K562 (cell line): ENCODE measurements around the gene NRM. TPM values are rescaled to one million over a fixed set of nuclear protein-coding genes. Genes with fewer than 3 reads are reported as not detected.

ENCODE experiments used
- BRCA1 ChIP-seq, 2 experiments: fragments of 450-650 bp in 1 of 2; sonication (generic) in 1 of 2; formaldehyde crosslinking in 1 of 2; IDR thresholded peaks; 2 replicates each; pipeline versions ENCODE4 v1.5.0 to v1.6.1; 2017 to 2020; ENCODE audit warnings: mild to moderate bottlenecking in 1 of 2, missing genetic modification reagents in 1 of 2
- ELF2 ChIP-seq: fragments of 250-450 bp; sonication (Bioruptor Pico); IDR thresholded peaks from 2 replicates; pipeline ENCODE4 v1.5.0; 2021; ENCODE audit warnings: mild to moderate bottlenecking
- FOXA3 ChIP-seq, 2 experiments: fragments of 450-650 bp in 1 of 2; sonication (generic) in 1 of 2; formaldehyde crosslinking; IDR thresholded peaks in 1 of 2; conservative IDR thresholded peaks in 1 of 2; 2 replicates each; pipeline versions ENCODE4 v1.4.0 to v1.8.0; 2020 to 2022; ENCODE audit warnings: mild to moderate bottlenecking in 2 of 2, missing genetic modification reagents in 1 of 2
- FOXP1 ChIP-seq: sonication (generic); formaldehyde crosslinking; IDR thresholded peaks from 2 replicates; pipeline ENCODE4 v1.8.0; 2022; ENCODE audit warnings: mild to moderate bottlenecking, missing genetic modification reagents
- JUND ChIP-seq, 2 experiments: IDR thresholded peaks; 2 replicates in 1 of 2; 3 replicates in 1 of 2; pipeline ENCODE4 v1.6.1; 2011; ENCODE audit warnings: borderline replicate concordance in 2 of 2, low read depth in 2 of 2, low read length in 2 of 2, improper control_type of control experiment in 1 of 2, missing biosample characterization in 1 of 2, missing genetic modification characterization in 1 of 2, missing genetic modification reagents in 1 of 2
- POLR2G ChIP-seq: fragments of 200-400 bp; formaldehyde crosslinking; IDR thresholded peaks from 2 replicates; pipeline ENCODE4 v1.6.1; 2017; ENCODE audit warnings: low read depth, mild to moderate bottlenecking, antibody characterized with exemption, low read length, moderate library complexity
- SP1 ChIP-seq: sonication (generic); formaldehyde crosslinking; IDR thresholded peaks from 2 replicates; pipeline ENCODE4 v1.8.1; 2022; ENCODE audit warnings: mild to moderate bottlenecking, missing genetic modification reagents
- ZBED1 ChIP-seq: IDR thresholded peaks from 2 replicates; pipeline ENCODE4 v1.6.1; 2014
- ZNF232 ChIP-seq: sonication (generic); formaldehyde crosslinking; IDR thresholded peaks from 2 replicates; pipeline ENCODE4 v1.8.0; 2022; ENCODE audit warnings: mild to moderate bottlenecking, missing genetic modification reagents
- polyA plus RNA-seq, 8 experiments: library from polyadenylated mRNA; depleted of rRNA in 4 of 8; stranded (reverse) in 5 of 8; unstranded in 3 of 8; fragments of >200 nt; fragmentation: Nextera tagmentation in 2 of 8; fragmentation: Illumina TruSeq in 1 of 8; extraction: Ambion mirVana in 2 of 8; extraction: Trizol in 1 of 8; gene quantifications; 2 replicates each; pipeline versions ENCODE4 v1.2.1 to v1.2.3, GENCODE V29; 2011 to 2014; ENCODE audit warnings: inconsistent platforms in 1 of 8, missing spikeins in 1 of 8
- total RNA-seq, 7 experiments: library from RNA; depleted of rRNA in 6 of 7; stranded (reverse); fragments of >200 nt in 6 of 7; fragmentation: Illumina TruSeq in 2 of 7; extraction: Trizol in 2 of 7; gene quantifications; 2 replicates each; pipeline versions ENCODE4 v1.2.1 to v1.2.3, GENCODE V29; 2011 to 2021; ENCODE audit warnings: low replicate concordance in 1 of 7
- TF ChIP-seq, protein P1 (sequence below): fragments of 450-650 bp; IDR thresholded peaks from 2 replicates; pipeline ENCODE4 v1.6.1; 2016; ENCODE audit warnings: low read depth
- TF ChIP-seq, protein P2 (sequence below): fragments of 250-450 bp; sonication (Bioruptor Pico); IDR thresholded peaks from 2 replicates; pipeline ENCODE4 v1.5.0; 2020; ENCODE audit warnings: mild to moderate bottlenecking, borderline replicate concordance
- TF ChIP-seq, protein P3 (sequence below): fragments of 200-400 bp; formaldehyde crosslinking; IDR thresholded peaks from 2 replicates; pipeline ENCODE4 v1.6.1; 2017; ENCODE audit warnings: mild to moderate bottlenecking, low read depth, low read length, moderate library complexity

NRM gene
- total and polyA plus RNA-seq, 9 of the 15 experiments (the other 6 are each of a cell fraction or from before 2014, with no cell fraction given): 9.7 to 58.2 (median 18.1) TPM

DNA sequence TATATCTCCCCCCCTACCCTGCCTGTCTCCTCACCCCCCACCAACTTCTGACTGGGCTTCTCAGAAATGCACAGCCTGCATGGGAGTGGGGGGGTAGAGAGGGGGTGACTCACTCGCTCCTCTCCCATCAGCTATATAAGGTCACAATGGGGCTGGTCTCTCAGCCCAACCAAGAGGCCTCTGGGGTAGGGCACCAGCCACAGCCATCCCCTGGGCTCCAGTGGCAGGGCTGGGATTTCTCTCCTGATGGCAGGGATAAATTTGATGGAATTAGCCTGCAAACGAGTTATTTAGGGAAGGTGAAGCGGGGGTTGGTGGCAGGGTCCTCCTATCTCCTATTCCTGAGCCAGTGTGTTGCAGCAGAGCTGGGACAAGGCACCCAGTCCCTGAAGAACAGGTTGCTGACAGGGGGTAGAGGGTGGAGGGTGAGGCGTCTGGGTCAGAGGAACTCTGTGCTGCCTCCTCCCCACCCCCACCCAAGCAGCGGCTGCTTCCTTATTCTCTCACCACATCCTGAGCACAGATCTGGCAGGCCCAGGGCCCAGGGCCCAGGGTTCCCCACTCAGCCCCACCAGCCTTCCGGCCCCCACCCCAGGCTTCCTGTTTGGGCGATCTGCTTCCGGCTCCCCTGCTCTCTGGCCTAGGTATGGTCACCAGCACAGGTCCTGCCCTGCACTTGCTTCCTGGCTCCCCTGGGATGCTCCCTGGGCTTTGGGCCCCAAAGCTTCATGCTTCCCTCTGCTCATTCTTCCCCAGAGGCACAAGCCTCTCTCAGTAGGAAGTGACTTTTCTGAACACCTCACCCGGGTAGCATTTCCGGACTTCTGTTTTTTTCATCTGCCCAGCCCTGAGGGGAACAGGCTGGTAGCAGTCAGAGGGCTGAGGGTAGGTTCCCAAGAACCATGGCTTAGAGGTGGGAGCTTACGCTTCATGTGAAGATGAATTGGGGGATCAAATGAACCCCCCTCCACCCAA lies 8.4 kb downstream of the NRM start (continued):
- TF ChIP-seq, protein P1, sequence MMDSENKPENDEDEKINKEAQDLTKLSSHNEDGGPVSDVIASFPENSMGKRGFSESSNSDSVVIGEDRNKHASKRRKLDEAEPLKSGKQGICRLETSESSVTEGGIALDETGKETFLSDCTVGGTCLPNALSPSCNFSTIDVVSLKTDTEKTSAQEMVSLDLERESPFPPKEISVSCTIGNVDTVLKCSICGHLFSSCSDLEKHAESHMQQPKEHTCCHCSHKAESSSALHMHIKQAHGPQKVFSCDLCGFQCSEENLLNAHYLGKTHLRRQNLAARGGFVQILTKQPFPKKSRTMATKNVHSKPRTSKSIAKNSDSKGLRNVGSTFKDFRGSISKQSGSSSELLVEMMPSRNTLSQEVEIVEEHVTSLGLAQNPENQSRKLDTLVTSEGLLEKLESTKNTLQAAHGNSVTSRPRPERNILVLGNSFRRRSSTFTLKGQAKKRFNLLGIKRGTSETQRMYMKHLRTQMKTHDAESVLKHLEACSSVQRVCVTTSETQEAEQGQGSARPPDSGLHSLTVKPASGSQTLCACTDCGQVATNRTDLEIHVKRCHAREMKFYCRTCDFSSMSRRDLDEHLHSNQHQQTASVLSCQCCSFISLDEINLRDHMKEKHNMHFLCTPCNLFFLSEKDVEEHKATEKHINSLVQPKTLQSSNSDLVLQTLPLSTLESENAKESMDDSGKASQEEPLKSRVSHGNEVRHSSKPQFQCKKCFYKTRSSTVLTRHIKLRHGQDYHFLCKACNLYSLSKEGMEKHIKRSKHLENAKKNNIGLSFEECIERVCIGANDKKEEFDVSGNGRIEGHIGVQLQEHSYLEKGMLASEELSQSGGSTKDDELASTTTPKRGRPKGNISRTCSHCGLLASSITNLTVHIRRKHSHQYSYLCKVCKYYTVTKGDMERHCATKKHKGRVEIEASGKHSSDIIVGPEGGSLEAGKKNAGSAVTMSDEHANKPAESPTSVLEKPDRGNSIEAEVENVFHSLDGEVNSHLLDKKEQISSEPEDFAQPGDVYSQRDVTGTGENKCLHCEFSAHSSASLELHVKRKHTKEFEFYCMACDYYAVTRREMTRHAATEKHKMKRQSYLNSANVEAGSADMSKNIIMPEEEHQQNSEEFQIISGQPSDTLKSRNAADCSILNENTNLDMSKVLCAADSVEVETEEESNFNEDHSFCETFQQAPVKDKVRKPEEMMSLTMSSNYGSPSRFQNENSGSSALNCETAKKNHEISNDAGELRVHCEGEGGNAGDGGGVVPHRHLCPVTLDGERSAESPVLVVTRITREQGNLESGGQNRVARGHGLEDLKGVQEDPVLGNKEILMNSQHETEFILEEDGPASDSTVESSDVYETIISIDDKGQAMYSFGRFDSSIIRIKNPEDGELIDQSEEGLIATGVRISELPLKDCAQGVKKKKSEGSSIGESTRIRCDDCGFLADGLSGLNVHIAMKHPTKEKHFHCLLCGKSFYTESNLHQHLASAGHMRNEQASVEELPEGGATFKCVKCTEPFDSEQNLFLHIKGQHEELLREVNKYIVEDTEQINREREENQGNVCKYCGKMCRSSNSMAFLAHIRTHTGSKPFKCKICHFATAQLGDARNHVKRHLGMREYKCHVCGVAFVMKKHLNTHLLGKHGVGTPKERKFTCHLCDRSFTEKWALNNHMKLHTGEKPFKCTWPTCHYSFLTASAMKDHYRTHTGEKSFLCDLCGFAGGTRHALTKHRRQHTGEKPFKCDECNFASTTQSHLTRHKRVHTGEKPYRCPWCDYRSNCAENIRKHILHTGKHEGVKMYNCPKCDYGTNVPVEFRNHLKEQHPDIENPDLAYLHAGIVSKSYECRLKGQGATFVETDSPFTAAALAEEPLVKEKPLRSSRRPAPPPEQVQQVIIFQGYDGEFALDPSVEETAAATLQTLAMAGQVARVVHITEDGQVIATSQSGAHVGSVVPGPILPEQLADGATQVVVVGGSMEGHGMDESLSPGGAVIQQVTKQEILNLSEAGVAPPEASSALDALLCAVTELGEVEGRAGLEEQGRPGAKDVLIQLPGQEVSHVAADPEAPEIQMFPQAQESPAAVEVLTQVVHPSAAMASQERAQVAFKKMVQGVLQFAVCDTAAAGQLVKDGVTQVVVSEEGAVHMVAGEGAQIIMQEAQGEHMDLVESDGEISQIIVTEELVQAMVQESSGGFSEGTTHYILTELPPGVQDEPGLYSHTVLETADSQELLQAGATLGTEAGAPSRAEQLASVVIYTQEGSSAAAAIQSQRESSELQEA: 0 out of 2 replicates have a peak, but pooled peaks have one; percentile 6
- peak; percentile 86 for TF ChIP-seq POLR2G
- peak; percentile 48; the same call in 1 of the 2 replicates for TF ChIP-seq SP1 (CRISPR knock-in tag)
- peak; percentile 99 for TF ChIP-seq JUND (IDR thresholded peaks at IDR 0.05; ENCODE audit: borderline replicate concordance, low read depth, low read length)
- TF ChIP-seq JUND (tag; IDR thresholded peaks at IDR 0.05; ENCODE audit: borderline replicate concordance, low read depth, low read length): peak; percentile 93
- 0 out of 2 replicates have a peak, but pooled peaks have one; percentile 37 for TF ChIP-seq ZBED1
- no peak for TF ChIP-seq FOXP1
- TF ChIP-seq, protein P2, sequence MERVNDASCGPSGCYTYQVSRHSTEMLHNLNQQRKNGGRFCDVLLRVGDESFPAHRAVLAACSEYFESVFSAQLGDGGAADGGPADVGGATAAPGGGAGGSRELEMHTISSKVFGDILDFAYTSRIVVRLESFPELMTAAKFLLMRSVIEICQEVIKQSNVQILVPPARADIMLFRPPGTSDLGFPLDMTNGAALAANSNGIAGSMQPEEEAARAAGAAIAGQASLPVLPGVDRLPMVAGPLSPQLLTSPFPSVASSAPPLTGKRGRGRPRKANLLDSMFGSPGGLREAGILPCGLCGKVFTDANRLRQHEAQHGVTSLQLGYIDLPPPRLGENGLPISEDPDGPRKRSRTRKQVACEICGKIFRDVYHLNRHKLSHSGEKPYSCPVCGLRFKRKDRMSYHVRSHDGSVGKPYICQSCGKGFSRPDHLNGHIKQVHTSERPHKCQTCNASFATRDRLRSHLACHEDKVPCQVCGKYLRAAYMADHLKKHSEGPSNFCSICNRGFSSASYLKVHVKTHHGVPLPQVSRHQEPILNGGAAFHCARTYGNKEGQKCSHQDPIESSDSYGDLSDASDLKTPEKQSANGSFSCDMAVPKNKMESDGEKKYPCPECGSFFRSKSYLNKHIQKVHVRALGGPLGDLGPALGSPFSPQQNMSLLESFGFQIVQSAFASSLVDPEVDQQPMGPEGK: no peak
- peak; percentile 81 for TF ChIP-seq ELF2 (CRISPR knock-in tag)
- 0 out of 2 replicates have a peak, but pooled peaks have one; percentile 59 for TF ChIP-seq ZNF232 (CRISPR knock-in tag)
- no peak for TF ChIP-seq BRCA1 (IDR thresholded peaks at IDR 0.05)
- TF ChIP-seq BRCA1 (CRISPR knock-in tag; IDR thresholded peaks at IDR 0.05): no peak
- TF ChIP-seq, protein P3, sequence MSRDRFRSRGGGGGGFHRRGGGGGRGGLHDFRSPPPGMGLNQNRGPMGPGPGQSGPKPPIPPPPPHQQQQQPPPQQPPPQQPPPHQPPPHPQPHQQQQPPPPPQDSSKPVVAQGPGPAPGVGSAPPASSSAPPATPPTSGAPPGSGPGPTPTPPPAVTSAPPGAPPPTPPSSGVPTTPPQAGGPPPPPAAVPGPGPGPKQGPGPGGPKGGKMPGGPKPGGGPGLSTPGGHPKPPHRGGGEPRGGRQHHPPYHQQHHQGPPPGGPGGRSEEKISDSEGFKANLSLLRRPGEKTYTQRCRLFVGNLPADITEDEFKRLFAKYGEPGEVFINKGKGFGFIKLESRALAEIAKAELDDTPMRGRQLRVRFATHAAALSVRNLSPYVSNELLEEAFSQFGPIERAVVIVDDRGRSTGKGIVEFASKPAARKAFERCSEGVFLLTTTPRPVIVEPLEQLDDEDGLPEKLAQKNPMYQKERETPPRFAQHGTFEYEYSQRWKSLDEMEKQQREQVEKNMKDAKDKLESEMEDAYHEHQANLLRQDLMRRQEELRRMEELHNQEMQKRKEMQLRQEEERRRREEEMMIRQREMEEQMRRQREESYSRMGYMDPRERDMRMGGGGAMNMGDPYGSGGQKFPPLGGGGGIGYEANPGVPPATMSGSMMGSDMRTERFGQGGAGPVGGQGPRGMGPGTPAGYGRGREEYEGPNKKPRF: no peak
- TF ChIP-seq FOXA3 (CRISPR knock-in tag; conservative IDR thresholded peaks at IDR 0.05 in 1 of 2, IDR thresholded peaks at IDR 0.05 in 1 of 2): no peak
